Measurements from ENCODE around the gene NDUFS1. TPM values are rescaled to one million over a fixed set of nuclear protein-coding genes. Genes with fewer than 3 reads are reported as not detected.

NDUFS1 gene
- total RNA-seq (2021; fragmentation: NEBNext Ultra II Directional; extraction: Animal tissue kit (Norgen Biotek cat#: 25700)) (95.9 and 97.0 TPM in 2 replicates), polyA plus RNA-seq (2011; rRNA removed) (28.2 and 42.1 TPM in 2 replicates), polyA minus RNA-seq (2011; rRNA and poly(A)+ RNA removed) (130 and 185 TPM in 2 replicates)
- polyA plus RNA-seq (2011; cell fraction: cytosol; rRNA removed) = 73.2 TPM
- 32.3 TPM for polyA plus RNA-seq (2011; cell fraction: nucleus; rRNA removed)
- 57.7 to 82.4 TPM (median 70.6 TPM) in 4 replicates for polyA plus RNA-seq (2012, experiment 1 of 2)
- 7.3 TPM for polyA plus RNA-seq (2012, experiment 2 of 2)
- polyA plus RNA-seq (2013, experiment 1 of 2) = 31.2 TPM
- 29.8 TPM for polyA plus RNA-seq (2013, experiment 2 of 2)
- polyA minus RNA-seq (2011; cell fraction: cytosol; rRNA and poly(A)+ RNA removed) = 45.9 TPM
- 54.9 TPM for polyA minus RNA-seq (2011; cell fraction: nucleus; rRNA and poly(A)+ RNA removed)
- long read RNA-seq, experiment 1, full-length matches to known transcripts = 15 of 78 reads
- long read RNA-seq, experiment 1, partial matches to known transcripts = 49 of 78 reads
- long read RNA-seq, experiment 1, other reads (novel, unspliced or antisense) = 14 of 78 reads
- long read RNA-seq, experiment 2, full-length matches to known transcripts = 71 of 103 reads
- long read RNA-seq, experiment 2, partial matches to known transcripts = 22 of 103 reads
- long read RNA-seq, experiment 2, other reads (novel, unspliced or antisense) = 10 of 103 reads

GRCh38 chr2:206159346-206160124 lies at the start of gene NDUFS1, which contains the start of gene EEF1B2:
Gene NDUFS1, minus strand, starts transcription at chr2:206159444. Its CDS starts 5,766 bp downstream, at chr2:206153678.
Gene EEF1B2, plus strand, starts transcription at chr2:206159895. Its CDS starts 85 bp downstream, at chr2:206159980.
- H2AK5ac ChIP-seq (ENCODE audit: low read depth, low read length) = peak within 1 kb of the TSS; percentile 98
- H2AFZ ChIP-seq (ENCODE audit: low read length) = peak within 1 kb of the TSS; percentile 82; the same call in 1 of the 2 replicates
- peak within 1 kb of the TSS; percentile 84 for H3K4ac ChIP-seq (replicated peaks; ENCODE audit: insufficient read length, low read depth, low read length)
- peaks cover 3 to 12% of the 10 kb centered on the region in 2 experiments for H4K20me1 ChIP-seq (replicated peaks in 1 of 2; ENCODE audit: control insufficient read depth in 1 of 2, insufficient read depth in 2 of 2, low read length in 2 of 2)
- H3K79me2 ChIP-seq (ENCODE audit: control insufficient read depth in 1 of 2, insufficient read depth in 2 of 2, low read length in 2 of 2) = peaks cover 9 to 62% of the 10 kb centered on the region in 2 experiments
- peak within 1 kb of the TSS; percentile 94 for H2BK5ac ChIP-seq (ENCODE audit: low read depth, low read length)
- H3K18ac ChIP-seq (ENCODE audit: extremely low read depth, low read length) = peak within 1 kb of the TSS; percentile 97
- H4K5ac ChIP-seq (ENCODE audit: insufficient read length, low read depth, low read length) = peak within 1 kb of the TSS; percentile 84
- peak within 1 kb of the TSS; percentile 31 for H2BK120ac ChIP-seq (replicated peaks; ENCODE audit: low read depth, low read length)
- WGBS, 2 experiments (ENCODE audit: extremely low coverage in 1 of 2, insufficient coverage in 1 of 2, insufficient read length in 1 of 2, insufficient replicate concordance in 2 of 2, low coverage in 1 of 2, low lambda C conversion rate in 2 of 2, missing lambda C conversion rate in 1 of 2) = 1% methylated on average over 58 of the region's 64 CpGs; no CpG with 5 or more reads in 1 of the 2 experiments
- peak within 1 kb of the TSS; percentile 94 to 100 (median 97) for H3K4me3 ChIP-seq (ENCODE audit: extremely low read depth in 1 of 4, insufficient read depth in 2 of 4, low read depth in 3 of 4, low read length in 4 of 4)
- H3K36me3 ChIP-seq (ENCODE audit: control insufficient read depth in 2 of 4, insufficient read depth in 4 of 4, low read length in 3 of 4) = peaks cover 11 to 37% (median 23%) of the 10 kb centered on the region in 4 experiments
- H3K4me1 ChIP-seq (replicated peaks in 1 of 4; ENCODE audit: control insufficient read depth in 3 of 4, insufficient read depth in 4 of 4, low read length in 3 of 4) = peaks cover 0 to 4% (median 3%) of the 10 kb centered on the region in 4 experiments; a peak in 5 of 7 replicates
- no peaks in the 10 kb centered on the region; the same call in 1 of the 2 replicates for H3K79me1 ChIP-seq (ENCODE audit: low read depth, low read length)
- peak within 1 kb of the TSS; percentile 79; the same call in 1 of the 2 replicates for H4K8ac ChIP-seq (ENCODE audit: extremely low read depth, insufficient read depth, low read length)
- H3K4me2 ChIP-seq (ENCODE audit: insufficient read depth in 1 of 2, low read depth in 2 of 2, low read length in 2 of 2) = peak within 1 kb of the TSS; percentile 89 to 95
- peak within 1 kb of the TSS; percentile 85 for H3K27ac ChIP-seq (ENCODE audit: low read depth, low read length)
- H3K14ac ChIP-seq (ENCODE audit: insufficient read length) = no peak within 1 kb of the TSS
- ChIA-PET POLR2A (ENCODE audit: partially characterized antibody) (interaction anchor here (0.6 to 3.6 kb wide), 36 partner anchors 10 to 232 kb away, joined by 3 to 19 read pairs (median 5); partner anchors contain the start of genes INO80D and ZDBF2), CTCF (ENCODE audit: partially characterized antibody) (interaction anchor here (0.6 to 2.6 kb wide), 4 partner anchors 16 to 658 kb away, joined by 3 to 9 read pairs (median 3); no protein-coding TSS in a partner anchor)
- peak within 1 kb of the TSS; percentile 91 for H3K56ac ChIP-seq (replicated peaks; ENCODE audit: insufficient read length, low read depth, low read length)
- H3K27me3 ChIP-seq (replicated peaks in 1 of 4; ENCODE audit: control insufficient read depth in 3 of 4, extremely low read depth in 1 of 4, insufficient read depth in 3 of 4, low read length in 3 of 4) = no peaks in the 10 kb centered on the region
- no peak within 1 kb of the TSS for H2BK20ac ChIP-seq (ENCODE audit: low read length)
- peak within 1 kb of the TSS; percentile 90 for H4K91ac ChIP-seq (replicated peaks; ENCODE audit: insufficient read length, low read length)
- DNase-seq (ENCODE audit: low read depth in 1 of 2, low spot score in 2 of 2) (peak; percentile 93 to 97), FAIRE-seq (peak; percentile 73)
- H3K9ac ChIP-seq (replicated peaks in 1 of 4; ENCODE audit: extremely low read depth in 1 of 4, low read depth in 3 of 4, low read length in 3 of 4) = peak within 1 kb of the TSS; percentile 91 to 98 (median 92)
- peaks cover 11% of the 10 kb centered on the region for H3K23me2 ChIP-seq (ENCODE audit: low read depth, low read length)
- H3K9me3 ChIP-seq (ENCODE audit: insufficient read depth in 2 of 2, low read depth in 1 of 2, low read length in 1 of 2) = no peaks in the 10 kb centered on the region
- H2BK12ac ChIP-seq (ENCODE audit: low read depth, low read length) = peak within 1 kb of the TSS; percentile 75; the same call in 1 of the 2 replicates
- no peak within 1 kb of the TSS for H3K23ac ChIP-seq (ENCODE audit: insufficient read length)
- H2BK15ac ChIP-seq (ENCODE audit: low read length) = 0 out of 2 replicates have a peak within 1 kb of the TSS, but pooled peaks have one; percentile 67
- TF ChIP-seq PHF8 (conservative IDR thresholded peaks at IDR 0.05; ENCODE audit: low read depth, low read length) (peak; percentile 71), SIN3A (conservative IDR thresholded peaks at IDR 0.05 in 1 of 2, IDR thresholded peaks at IDR 0.05 in 1 of 2; ENCODE audit: low read depth in 1 of 2, low read length in 2 of 2) (peak; percentile 64 to 84; a peak in 2 of 4 replicates), JUND (IDR thresholded peaks at IDR 0.05; ENCODE audit: low read length) (no peak), TBP (IDR thresholded peaks at IDR 0.05; ENCODE audit: low read depth, low read length) (peak; percentile 89), RBBP5 (IDR thresholded peaks at IDR 0.05; ENCODE audit: borderline replicate concordance, low read depth, low read length) (peak; percentile 58; the same call in 1 of the 2 replicates), NRF1 (IDR thresholded peaks at IDR 0.05; ENCODE audit: low read depth, low read length) (no peak), KDM4A (IDR thresholded peaks at IDR 0.05; ENCODE audit: low read depth, low read length, severe bottlenecking) (peak; percentile 12)

All from H1 (cell line).